Left kidney (tissue), 2 donors: ENCODE measurements around the gene SCN4A. TPM values are rescaled to one million over a fixed set of nuclear protein-coding genes. Genes with fewer than 3 reads are reported as not detected.
"Not testable (repeated sequence)": the region's sequence is repeated elsewhere in the genome, so short reads cannot be mapped to it uniquely, and the experiment has no call there.

ENCODE experiments used
- DNase-seq: peaks from one replicate; pipeline ENCODE4 v3.0.0-alpha.2; 2013
- polyA plus RNA-seq: library from polyadenylated mRNA; unstranded; fragments of 120-200 nt; gene quantifications from one replicate; pipeline ENCODE4 v1.2.1, GENCODE V29; 2013; ENCODE audit not compliant: insufficient read length

The SCN4A gene
- polyA plus RNA-seq, 1 donor, result 0.86 TPM

DNA sequence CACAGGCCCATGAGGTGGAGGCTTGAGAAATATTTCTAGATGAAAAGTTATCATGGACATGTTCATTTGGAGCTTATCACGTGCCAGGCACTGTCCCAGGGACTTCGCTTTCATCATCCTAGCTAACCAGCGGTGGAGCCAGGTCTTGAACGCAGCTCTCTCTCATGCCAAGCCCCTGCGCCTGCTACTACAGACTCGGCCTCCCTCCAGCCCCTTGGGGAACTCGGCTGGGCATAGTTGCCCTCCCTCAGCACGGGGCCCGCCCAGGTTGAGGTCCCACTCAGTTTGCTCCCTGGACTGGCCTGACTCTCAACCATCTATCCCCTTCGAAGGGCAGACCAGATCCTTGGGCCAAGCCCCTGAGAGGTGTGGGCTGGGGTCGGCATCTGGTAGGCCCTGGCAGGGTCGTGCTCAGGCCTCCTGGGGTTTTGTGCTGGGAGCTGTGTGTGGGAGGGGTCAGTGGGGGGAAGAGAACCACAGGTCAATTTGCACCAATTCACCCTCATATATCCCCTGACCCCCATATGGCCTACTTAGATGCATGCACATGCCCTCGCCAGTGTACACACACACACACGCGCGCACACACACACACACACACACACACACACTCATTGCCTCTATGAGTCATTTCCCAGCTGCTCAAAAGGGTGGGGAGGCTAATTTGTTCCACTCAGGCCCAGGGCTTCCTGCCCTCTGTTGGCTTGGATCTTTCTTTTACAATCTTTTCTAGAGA lies 12.1 kb upstream of the SCN4A start:
- no peak for DNase-seq

- no peak for DNase-seq
Measured at GRCh38 chr17:63984236-63984635, 11.5 kb upstream of the SCN4A start.

DNA sequence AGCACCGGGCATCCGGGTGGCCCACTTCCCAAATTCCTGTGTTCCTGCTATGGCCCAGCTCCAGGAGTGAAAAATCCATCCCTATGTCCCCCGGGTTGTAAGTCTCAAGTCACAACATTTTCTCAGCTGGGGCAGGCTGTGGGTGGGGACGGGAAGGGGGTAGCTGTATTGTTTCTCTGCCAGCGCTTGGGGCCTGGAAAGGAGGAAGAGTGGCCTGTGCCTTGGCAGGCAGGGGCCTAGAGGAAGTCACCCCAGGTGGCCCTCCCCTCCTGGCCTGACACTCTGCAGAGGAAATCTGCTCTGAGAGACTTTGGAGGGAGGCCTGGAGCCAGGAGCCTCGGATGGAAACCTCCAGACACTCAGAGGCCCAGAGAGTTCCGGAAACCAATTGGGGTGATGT lies 10.6 kb upstream of the SCN4A start:
- no peak for DNase-seq

DNA sequence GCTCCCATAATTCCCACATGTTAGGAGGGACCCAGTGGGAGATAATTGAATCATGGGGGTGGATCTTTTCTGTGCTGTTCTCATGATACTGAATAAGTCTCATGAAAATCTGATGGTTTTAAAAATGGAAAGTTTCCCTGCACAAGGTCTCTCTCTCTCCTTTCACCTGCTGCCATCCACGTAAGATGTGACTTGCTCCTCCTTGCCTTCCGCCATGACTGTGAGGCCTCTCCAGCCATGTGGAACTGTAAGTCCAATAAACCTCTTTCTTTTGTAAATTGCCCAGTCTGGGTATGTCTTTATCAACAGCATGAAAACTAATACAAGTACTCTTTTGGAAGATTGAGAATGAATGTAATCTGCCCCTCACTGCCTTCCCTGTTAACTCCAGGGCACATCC lies 9.9 kb upstream of the SCN4A start:
- DNase-seq, result not testable (repeated sequence)

- no peak for DNase-seq
Measured at GRCh38 chr17:63978272-63979200, 5.8 kb upstream of the SCN4A start.

DNA sequence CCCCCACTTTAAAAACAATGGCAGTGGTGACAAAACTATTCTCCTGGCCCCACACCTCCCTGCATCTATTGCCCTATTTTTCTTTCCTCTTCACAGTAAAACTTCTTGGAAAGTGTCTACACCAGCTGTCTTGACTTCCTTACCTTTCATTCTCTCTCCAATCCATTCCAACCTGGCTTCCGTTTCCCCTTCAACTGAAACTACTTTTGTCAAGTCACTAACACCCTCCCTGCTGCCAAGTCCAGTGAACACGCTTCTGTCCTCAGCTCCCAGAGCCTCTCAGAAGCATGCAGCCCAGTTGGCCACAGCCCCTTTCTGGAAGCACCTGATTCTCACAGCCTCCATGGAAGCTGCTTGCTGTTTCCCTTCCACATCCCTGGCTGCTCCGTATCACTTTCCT lies 4.0 kb upstream of the SCN4A start:
- no peak for DNase-seq

DNA sequence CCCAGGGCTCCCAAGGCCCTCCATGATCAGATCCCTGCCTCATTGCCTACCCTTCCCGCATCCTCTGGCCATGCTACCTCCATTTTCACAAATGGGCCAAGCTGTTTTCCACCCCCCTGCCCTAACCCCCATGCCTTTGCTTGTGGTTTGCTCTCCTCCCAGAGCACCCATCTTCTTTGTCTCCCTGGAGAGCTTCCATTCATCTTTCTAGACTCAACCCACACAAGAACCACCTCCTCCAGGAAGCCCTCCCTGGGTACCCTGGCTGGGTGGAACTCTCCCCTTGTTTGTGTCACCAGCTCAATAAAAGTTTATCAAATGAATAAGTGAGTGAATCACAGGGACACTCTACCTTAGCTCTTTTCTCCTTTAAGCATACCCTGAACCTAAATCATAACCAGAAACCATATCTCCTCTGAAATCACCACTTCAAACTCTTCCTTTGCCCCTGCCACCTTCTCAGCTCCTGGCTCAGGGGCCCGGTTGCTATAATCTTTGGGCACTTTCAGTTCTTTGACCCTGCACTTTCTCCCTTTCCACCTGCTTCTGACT lies 2.9 kb upstream of the SCN4A start:
- no peak for DNase-seq

GRCh38 chr17:63974594-63975192 lies 2.0 kb upstream of the SCN4A start:
- no peak for DNase-seq

- DNase-seq, result no peak
Measured at GRCh38 chr17:63973930-63974593, 1.3 kb upstream of the SCN4A start.

DNA sequence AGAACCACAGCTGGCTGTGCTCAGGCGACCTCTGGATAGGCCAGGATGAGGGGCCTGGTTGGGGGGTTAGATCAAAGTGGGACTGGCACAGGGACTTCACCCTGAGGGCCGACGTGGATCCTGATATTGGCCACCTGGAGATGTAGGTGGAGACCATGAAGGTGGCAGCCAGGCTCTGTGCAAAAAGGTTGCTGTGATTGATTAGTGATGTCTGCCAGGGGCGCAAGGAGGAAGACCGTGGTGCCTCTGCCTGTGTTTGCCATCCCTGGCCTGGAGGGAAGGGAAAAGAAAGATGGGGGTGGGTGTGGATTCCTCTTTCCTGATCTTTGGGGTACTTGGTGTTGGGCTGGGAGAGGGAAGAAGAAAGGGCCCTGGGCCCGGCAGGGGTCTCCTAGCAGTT lies 529 bp upstream of the SCN4A start:
- no peak for DNase-seq

DNA sequence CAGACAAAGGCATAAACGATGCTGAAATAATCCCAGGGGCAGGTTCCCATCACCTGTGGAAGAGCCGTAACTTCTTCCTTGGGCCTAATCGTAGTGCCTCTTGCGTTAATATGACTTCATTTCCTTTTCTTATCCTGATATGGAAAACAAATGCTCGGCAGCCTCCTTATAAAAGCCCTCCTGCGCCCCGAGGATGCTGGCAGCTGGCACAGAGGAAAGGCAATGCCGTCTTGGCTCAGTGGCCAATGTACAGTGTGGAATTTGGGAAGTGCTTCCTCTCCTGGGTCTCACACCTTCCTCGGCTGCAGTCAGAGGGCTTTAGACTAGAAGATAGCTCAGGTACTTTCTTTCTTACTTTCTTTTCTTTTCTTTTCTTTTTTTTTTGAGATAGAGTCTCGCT lies 3.4 kb downstream of the SCN4A start:
- no peak for DNase-seq

GRCh38 chr17:63967953-63968352 lies 4.8 kb downstream of the SCN4A start:
- no peak for DNase-seq

DNA sequence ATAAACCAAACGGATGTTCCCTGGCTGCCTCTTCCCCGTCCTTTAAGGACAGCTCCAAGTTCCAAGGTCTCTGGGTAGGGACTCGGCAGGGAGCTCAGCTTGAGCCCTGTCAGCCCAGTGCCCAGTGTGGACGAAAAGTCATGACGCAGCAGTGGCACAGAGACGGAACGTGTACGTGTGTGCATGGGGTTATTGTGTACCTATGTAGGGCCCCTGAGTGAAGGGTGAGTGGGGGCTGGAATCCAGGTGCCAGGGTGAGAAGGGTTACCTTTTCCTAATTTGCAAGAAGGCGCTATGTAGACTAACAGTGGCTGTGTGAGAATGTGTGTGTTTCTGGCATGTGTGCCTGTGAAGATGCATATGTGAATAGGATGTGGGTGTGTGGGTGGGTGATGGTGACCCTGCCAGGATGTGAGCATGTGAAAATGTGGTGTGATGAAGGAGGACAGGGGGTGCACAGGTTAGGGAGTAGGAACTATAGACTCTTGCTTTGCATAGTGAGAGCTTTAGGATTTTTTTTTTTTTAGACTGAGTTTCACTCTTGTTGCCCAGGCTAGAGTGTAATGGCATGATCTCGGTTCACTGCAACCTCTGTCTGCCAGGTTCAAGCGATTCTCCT lies 6.0 kb downstream of the SCN4A start:
- DNase-seq, result no peak

GRCh38 chr17:63963123-63963522 lies 9.6 kb downstream of the SCN4A start:
- no peak for DNase-seq

GRCh38 chr17:63962298-63962744 lies 10.4 kb downstream of the SCN4A start:
- DNase-seq, result no peak

DNA sequence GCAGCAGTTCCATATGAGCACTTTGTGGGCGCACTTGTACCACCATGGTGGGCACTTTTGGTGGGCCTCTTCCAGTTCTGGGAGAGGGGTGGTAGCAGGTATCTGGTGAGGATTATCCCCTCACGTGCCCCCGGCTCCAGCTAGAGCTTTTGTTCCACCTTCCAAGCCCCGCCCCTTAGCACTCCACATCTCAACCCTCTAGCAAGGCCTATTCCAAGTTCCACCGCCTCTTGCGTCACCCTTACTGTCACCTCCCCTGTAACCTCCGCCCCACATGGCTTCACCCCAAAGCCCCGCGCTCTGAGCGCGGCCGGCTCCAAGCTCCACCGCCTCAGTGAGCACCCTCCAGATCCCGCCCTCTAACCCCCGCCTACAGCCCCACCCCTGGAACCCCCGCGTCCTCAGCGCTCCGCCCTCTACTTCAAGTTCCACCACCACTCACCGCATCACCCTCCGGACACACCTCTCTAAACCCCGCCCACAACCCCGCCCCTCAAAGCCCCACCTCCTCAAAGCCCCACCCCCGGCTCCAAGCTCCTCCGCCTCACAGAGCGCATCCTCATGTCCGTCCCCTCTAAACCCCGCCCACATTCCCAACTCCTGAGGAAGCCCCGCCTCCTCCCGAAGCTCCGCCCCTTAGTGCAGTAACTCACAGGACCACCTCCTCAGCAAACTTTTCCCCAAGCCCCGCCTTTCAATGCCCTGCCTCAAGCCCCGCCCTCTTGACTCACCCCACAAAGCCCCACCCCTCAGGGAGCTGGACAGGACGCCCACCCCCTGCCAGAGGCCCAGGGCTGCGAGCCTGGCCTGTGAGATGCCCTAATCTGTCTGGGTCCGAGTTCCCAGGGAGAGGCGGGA lies 11.1 kb downstream of the SCN4A start:
- no peak for DNase-seq

DNA sequence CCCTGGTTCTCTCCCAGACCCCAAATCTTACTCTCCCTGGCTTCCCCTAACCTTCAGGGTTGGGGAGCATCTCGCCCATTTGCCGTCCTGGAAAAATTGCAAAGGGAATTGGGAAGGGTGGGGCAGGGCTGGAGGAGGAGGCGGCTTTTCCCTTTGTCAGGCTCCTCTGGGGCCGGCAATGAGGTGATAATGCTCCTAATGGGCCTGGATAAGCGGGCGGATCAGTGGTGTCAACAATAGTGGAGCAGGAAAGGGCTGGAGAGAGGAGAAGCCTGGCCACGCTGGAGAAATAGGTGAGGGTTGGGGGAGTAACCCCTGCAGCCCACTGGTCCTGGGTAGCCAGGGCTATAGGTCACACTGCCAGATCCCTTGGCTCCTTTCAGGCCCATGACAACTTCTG lies 12.3 kb downstream of the SCN4A start:
- DNase-seq, result no peak

DNA sequence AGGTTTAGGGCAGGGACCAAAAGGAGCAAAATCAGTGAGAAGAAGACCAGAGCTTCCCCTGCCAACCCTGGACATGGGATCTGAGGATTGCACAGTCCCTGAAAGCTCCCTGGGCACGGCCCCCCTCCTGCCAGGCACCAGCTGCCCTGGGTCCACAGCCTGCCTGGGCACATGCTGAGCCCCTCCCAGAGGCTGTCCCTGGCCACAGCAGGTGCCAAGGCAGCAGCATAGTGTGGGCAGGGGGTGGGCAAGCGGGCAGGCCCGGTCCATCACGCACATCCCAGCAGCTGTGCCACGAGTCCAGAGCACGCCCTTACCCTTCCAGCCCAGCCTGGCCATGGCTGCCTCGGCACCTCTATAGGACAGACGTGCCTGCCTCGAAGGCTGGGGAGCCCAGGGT lies 12.7 kb downstream of the SCN4A start:
- DNase-seq, result no peak

DNA sequence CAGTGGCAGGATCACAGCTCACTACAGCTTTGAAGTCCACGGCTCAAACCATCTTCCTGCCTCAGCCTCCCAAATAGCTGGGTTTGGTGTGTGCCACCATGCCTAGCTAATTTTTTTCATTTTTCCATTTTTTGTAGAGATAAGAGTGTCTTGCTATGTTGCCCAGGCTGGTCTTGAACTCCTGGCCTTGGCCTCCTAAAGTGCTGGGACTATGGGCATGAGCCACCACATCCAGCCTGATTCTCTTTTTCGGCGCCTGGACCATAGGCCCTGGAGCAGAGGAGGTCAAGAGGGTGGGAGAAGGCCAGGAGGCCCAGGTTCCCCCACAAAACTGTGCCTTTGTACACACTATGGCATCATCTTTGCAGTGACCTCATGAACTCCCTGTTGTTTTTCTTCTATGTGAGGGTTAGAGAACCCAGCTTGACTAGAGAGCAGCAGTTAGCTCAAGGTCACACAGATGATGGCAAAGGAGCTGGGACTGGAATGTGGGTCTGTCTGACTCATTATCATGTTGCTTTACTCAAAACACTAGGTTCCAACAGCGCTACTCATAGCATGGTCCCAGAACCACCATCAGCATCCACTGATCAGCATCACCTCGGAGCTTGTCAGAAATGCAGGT lies 16.3 kb downstream of the SCN4A start:
- no peak for DNase-seq

DNA sequence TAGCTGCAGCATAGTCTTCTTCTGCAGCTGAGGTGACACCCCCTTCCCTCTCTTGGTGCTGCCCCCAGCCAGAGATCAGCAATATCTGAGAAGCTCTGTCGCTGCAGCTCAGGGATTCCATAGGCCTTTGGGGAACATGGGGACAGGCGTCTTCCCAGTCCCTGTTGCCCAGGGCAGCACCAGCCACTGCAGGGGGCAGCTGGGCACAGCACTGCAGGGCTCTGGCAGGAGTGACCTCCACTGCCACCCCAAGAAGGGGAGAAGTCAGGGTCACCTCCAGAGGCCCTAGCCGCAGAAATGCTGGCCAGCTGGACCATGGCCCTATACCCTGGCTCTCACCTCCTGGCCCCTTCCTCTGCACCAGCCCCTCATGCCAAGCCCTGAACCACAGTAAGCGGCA lies 16.9 kb downstream of the SCN4A start:
- DNase-seq, result no peak
